Measurements from ENCODE around the gene SLC22A6.

DNA sequence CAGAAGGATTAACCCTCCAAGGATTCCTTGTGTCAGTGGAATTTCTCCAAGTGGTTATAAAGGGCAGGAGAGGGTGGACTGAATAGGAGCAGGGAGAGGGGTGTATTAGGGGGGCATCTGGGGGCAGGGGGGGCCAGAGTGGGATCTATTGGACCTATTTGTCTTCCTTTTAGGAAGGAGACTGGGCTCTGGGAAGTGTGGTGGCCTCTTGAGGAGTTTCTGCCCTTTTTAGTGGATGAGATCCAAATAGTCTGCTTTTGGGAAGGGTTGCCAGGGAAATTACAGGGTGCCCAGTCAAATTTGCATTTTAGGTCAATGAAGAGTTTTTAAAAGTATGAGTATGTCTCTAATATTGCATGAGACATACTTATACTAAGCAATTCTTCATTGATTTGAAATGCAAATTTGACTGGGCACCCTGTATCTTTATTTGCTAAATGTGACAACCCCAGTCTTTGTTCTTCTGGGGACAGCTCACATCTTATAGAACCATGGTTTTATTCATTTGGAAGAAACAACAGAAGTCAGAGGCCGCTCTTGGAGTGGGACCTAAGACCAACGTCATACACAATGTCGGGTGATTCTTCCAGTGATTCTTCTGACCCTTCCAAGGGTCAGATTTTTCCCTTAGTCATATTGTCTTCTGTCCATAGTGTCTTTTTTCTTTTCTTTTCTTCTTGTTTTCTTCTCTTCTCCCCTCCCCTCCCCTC lies 429 bp upstream of the SLC22A6 start:
- TF ChIP-seq CTCF (IDR thresholded peaks at IDR 0.05) (no peak), POLR2A (IDR thresholded peaks at IDR 0.05) (no peak)
